C4-2B (cell line): ENCODE measurements around the gene STH.

Experiments used
- H3K27ac ChIP-seq: fragments of 450-650 bp; 2 replicates; pipeline ENCODE4 v1.5.1; 2017
- ZFX ChIP-seq: fragments of 450-650 bp; IDR thresholded peaks from 2 replicates; pipeline ENCODE4 v1.6.1; 2017
- TF ChIP-seq, protein P1 (sequence below): fragments of 450-650 bp; conservative IDR thresholded peaks from 2 replicates; pipeline ENCODE4 v1.5.1; 2017; ENCODE audit warnings: mild to moderate bottlenecking

STH gene

DNA sequence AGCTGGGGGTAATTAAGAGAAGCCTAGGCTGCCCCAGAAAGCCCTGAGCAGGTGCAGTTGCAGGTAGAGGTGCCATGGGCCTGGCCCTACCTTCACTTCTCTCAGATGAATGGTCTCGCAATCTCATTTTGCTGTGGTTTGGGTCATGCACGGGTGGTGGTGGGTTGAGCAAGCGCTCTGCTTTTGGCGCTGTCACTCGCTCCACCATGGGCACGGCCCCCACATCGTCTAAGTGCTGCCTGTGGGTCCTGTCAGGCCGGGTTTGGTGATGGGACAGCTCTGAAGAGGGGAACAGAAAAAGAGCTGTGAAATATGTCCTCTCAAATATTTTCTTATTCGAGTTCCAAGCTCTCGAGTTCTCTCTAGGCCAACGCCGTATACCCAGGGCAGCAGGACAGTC lies 39.9 kb downstream of the STH start:
- no peak for TF ChIP-seq ZFX
- no peak overlapping the region for H3K27ac ChIP-seq

DNA sequence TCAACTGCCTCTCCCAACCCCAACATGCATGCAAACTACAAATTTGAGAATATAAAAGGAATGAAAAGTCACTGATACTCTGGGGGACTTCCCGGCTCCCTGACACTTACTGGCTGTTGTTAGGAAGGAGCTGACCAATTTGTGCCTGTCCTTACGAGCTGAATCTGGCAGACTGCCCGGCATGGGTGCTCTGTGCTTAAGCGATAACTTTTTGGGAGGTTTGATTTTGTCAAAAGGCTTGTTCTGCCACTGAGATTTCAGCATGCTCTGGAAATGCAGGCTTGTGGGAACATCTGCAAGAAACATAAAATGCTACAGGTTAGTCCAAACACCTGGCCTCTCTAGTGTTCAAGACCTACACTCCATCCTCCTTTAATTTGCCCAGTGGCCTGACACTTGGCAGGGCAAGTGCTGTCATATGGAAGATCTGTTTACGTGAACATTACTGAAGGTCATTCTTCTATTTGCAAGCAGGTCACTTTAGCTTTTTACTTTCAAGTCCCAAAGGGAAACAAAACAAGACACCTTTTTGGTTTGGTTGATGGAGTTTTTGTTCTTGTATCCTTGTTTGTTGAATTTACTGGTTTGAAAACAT lies 40.6 kb downstream of the STH start:
- no peak overlapping the region for H3K27ac ChIP-seq

DNA sequence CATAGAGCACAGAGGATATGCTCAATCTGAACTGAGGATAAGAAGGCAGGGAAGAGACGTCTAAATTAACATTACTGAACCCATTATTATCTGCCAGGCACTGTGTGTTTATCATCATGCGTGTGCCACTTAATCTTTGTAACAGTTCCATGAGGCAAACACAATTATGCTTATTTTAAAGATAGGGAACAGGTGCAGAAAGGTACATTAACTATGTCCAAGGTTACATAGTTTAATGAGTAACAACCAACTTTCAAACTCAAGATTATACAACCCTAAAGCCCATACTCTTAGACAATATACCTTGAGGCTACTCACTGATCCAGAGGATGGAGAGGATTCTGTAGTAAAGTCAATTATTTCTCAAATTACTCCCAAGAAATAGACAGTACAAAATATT lies 43.2 kb downstream of the STH start:
- no peak overlapping the region for H3K27ac ChIP-seq
- TF ChIP-seq, protein P1, sequence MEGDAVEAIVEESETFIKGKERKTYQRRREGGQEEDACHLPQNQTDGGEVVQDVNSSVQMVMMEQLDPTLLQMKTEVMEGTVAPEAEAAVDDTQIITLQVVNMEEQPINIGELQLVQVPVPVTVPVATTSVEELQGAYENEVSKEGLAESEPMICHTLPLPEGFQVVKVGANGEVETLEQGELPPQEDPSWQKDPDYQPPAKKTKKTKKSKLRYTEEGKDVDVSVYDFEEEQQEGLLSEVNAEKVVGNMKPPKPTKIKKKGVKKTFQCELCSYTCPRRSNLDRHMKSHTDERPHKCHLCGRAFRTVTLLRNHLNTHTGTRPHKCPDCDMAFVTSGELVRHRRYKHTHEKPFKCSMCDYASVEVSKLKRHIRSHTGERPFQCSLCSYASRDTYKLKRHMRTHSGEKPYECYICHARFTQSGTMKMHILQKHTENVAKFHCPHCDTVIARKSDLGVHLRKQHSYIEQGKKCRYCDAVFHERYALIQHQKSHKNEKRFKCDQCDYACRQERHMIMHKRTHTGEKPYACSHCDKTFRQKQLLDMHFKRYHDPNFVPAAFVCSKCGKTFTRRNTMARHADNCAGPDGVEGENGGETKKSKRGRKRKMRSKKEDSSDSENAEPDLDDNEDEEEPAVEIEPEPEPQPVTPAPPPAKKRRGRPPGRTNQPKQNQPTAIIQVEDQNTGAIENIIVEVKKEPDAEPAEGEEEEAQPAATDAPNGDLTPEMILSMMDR: no peak
- no peak for TF ChIP-seq ZFX

More for the DNA sequence above, 40.6 kb downstream of the STH start:
- TF ChIP-seq, protein P1: no peak
- no peak for TF ChIP-seq ZFX

DNA sequence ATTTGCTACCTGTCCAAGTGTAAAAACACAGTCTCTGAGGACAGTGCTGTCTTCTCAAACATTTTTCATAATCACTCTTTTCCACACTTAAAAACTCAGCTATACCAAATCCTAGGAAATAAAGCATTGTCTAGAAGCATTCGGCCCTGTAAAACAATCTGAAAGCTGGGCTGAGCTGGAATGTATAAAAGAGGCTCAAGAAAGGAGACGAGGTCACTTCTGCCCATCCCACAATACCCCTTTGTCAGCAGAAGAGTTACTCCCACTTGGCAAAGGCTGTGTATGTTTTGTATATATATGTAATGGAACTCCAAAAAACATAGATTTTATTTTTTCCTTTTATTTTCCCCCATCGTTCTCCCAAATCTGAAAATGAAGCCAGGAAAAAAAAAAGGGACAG lies 43.9 kb downstream of the STH start:
- TF ChIP-seq, protein P1: no peak
- no peak for TF ChIP-seq ZFX
- no peak overlapping the region for H3K27ac ChIP-seq

DNA sequence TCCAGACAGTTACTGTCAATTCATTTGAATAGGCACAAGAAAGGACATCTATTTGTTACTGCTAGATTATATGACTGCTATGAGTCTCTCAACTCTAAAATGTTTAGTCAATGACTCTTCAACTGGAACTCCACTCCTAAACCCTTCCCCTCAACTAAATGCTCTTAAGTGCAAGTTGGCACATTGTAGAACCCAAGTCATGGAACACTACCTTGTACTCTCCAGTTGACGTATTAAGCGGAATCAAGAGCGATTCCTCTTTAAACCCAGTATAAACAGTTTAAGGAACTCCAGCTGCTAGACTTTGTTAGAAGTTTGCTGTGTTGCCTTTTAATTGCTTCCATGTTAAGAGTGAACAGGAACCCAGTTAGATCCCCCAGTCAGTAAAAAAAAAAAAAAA lies 44.6 kb downstream of the STH start:
- TF ChIP-seq ZFX: no peak
- TF ChIP-seq, protein P1: no peak
- no peak overlapping the region for H3K27ac ChIP-seq

DNA sequence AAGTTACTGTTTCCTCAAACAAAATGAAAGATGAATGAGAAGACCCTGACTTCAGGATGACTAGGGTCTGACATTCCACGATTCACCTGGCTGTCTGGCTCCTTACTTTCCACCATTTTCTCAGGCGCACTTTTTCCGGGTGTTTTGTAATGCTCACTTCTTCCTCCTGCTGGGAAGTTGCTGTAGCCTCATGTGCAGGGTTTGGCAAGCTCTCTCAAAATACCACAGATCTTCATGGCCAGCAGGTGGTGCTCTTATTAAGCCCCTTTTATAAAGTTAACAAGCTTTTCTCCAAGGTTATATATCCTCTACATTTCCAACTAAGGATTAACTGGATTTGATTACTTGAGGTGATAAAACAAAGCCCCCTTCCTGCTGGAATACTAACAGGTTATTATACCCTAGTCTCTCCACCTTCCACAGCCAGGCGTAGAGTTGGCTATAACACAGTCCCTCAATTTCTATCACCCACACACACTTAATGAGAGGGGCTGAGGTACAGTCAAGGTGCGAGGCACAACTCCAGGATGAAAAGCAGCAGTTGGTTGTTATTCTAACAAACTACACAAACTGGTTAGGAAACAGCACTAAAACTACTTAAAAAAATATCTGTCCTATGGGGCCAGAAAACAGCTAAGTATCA lies 45.4 kb downstream of the STH start:
- no peak for TF ChIP-seq ZFX
- TF ChIP-seq, protein P1: peak; percentile 96
- H3K27ac ChIP-seq: no peak overlapping the region; the same call in 1 of the 2 replicates

DNA sequence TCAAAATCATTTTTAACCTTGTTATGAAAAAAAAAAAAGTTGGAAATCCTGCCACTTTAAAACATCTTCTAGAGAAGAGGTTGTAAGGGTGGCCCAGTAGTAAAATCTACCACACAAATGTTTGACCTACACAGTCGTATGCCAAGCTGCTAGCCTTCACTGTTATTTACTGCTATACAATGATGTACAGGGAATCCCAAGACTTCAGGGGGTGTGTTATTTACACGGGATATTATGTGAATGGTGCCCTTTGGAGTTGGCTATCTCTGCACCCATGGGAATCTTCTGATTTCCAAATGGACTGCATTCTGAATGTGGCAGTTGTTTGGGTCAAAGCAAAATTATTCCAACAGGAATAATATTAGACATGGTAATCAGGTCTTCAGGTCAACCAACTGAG lies 45.9 kb downstream of the STH start:
- H3K27ac ChIP-seq: no peak overlapping the region
- TF ChIP-seq, protein P1: no peak
- no peak for TF ChIP-seq ZFX

DNA sequence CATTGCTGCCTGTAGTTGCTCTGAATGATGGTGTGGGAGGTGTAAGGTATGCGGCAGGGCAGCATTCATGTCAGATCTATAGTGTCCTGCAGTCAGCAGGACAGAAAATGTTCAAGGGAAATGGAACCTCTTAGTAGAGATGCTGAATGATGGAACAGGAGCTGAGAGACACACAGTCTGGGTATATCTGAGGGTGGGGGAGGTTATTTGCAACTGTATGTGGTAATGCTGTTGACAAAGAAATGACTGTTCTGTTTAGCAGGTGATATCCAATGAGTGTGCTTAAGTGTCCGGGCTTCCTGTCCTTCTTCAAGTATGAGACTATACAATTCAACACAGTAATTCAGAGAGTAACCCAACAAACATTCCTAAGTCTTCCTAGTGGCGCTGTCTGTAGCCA lies 46.6 kb downstream of the STH start:
- H3K27ac ChIP-seq: no peak overlapping the region
- TF ChIP-seq, protein P1: no peak
- TF ChIP-seq ZFX: no peak
